GM23338 (cell line): ENCODE measurements around the gene USP46. TPM values are rescaled to one million over a fixed set of nuclear protein-coding genes. Genes with fewer than 3 reads are reported as not detected.

Source experiments
- ATAC-seq: fragments of 200-7000 bp; cut with Tn5 transposase; 3 replicates; pipeline ENCODE4 v1.9.1; 2020
- DNase-seq: peaks from one replicate; pipeline ENCODE4 v3.0.0-alpha.2; 2015; ENCODE audit warnings: low spot score
- H2AFZ ChIP-seq: fragments of 200-600 bp; sonication (generic); 2 replicates; pipeline ENCODE4 v1.8.0; 2016; ENCODE audit warnings: antibody characterized with exemption, mild to moderate bottlenecking, moderate library complexity
- H3F3A ChIP-seq: fragments of 200-600 bp; sonication (generic); replicated peaks from 2 replicates; pipeline ENCODE4 v1.8.0; 2017; ENCODE audit warnings: antibody characterized with exemption, mixed run types, low read depth
- H3K27ac ChIP-seq: fragments of 200-600 bp; sonication (generic); 2 replicates; pipeline ENCODE4 v1.6.1; 2016; ENCODE audit warnings: low read depth
- H3K27me3 ChIP-seq: fragments of 200-600 bp; sonication (generic); 2 replicates; pipeline ENCODE4 v1.8.0; 2016; ENCODE audit warnings: mild to moderate bottlenecking, mixed run types, moderate library complexity; ENCODE audit not compliant: insufficient read depth
- H3K36me3 ChIP-seq: fragments of 200-600 bp; sonication (generic); 2 replicates; pipeline ENCODE4 v1.8.0; 2016; ENCODE audit warnings: mild to moderate bottlenecking; ENCODE audit not compliant: insufficient read depth
- H3K4me1 ChIP-seq: fragments of 200-600 bp; sonication (generic); 2 replicates; pipeline ENCODE4 v1.8.0; 2016; ENCODE audit warnings: mild to moderate bottlenecking, moderate library complexity; ENCODE audit not compliant: insufficient read depth
- H3K4me2 ChIP-seq: fragments of 200-600 bp; sonication (generic); 2 replicates; pipeline ENCODE4 v1.7.1; 2017; ENCODE audit warnings: mixed run types
- H3K4me3 ChIP-seq: fragments of 200-600 bp; sonication (generic); 2 replicates; pipeline ENCODE4 v1.6.1; 2016; ENCODE audit warnings: mixed run types
- H3K79me2 ChIP-seq: fragments of 200-600 bp; sonication (generic); replicated peaks from 2 replicates; pipeline ENCODE4 v1.8.0; 2017; ENCODE audit warnings: mild to moderate bottlenecking; ENCODE audit not compliant: insufficient read depth
- H3K9me2 ChIP-seq: fragments of 200-600 bp; sonication (generic); 2 replicates; pipeline ENCODE4 v1.8.0; 2017; ENCODE audit not compliant: insufficient read depth
- H4K20me1 ChIP-seq: fragments of 200-600 bp; sonication (generic); replicated peaks from 2 replicates; pipeline ENCODE4 v1.8.0; 2017; ENCODE audit warnings: mild to moderate bottlenecking; ENCODE audit not compliant: insufficient read depth
- H3K27ac Mint-ChIP-seq: 2 replicates; pipeline ENCODE4 v1.8.0; 2020; ENCODE audit warnings: inconsistent platforms, mild to moderate bottlenecking, moderate library complexity, mixed read lengths
- H3K27me3 Mint-ChIP-seq: 3 replicates; pipeline ENCODE4 v1.8.0; 2022; ENCODE audit warnings: low read depth, mild to moderate bottlenecking, moderate library complexity, mixed read lengths, inconsistent platforms; ENCODE audit not compliant: insufficient read depth, poor library complexity
- H3K36me3 Mint-ChIP-seq: 3 replicates; pipeline ENCODE4 v1.8.0; 2021; ENCODE audit warnings: low read depth, mild to moderate bottlenecking, inconsistent platforms, moderate library complexity, mixed read lengths
- H3K4me1 Mint-ChIP-seq: 3 replicates; pipeline ENCODE4 v1.8.0; 2020; ENCODE audit warnings: mild to moderate bottlenecking, inconsistent platforms, mixed read lengths
- H3K4me3 Mint-ChIP-seq: 3 replicates; pipeline ENCODE4 v1.8.0; 2021; ENCODE audit warnings: moderate library complexity, mild to moderate bottlenecking, inconsistent platforms, mixed read lengths
- H3K9me3 Mint-ChIP-seq: 3 replicates; pipeline ENCODE4 v1.8.0; 2020; ENCODE audit warnings: moderate library complexity, mild to moderate bottlenecking, inconsistent platforms, mixed read lengths
- CREB1 ChIP-seq: fragments of 250-450 bp; sonication (Bioruptor Pico); IDR thresholded peaks from 2 replicates; pipeline ENCODE4 v1.5.0; 2020; ENCODE audit warnings: low read depth, mild to moderate bottlenecking, moderate library complexity
- EZH2 ChIP-seq: fragments of 200-600 bp; sonication (generic); IDR thresholded peaks from one replicate; pipeline ENCODE4 v1.8.0; 2017; ENCODE audit warnings: antibody characterized with exemption, mild to moderate bottlenecking, low read depth; ENCODE audit not compliant: unreplicated experiment
- EZH2phosphoT487 ChIP-seq: fragments of 200-600 bp; sonication (generic); IDR thresholded peaks from one replicate; pipeline ENCODE4 v1.8.1; 2018; ENCODE audit warnings: antibody characterized with exemption; ENCODE audit not compliant: unreplicated experiment
- JUNB ChIP-seq: IDR thresholded peaks from one replicate; pipeline ENCODE4 v1.6.1; 2016; ENCODE audit warnings: antibody characterized with exemption; ENCODE audit not compliant: unreplicated experiment
- NANOG ChIP-seq: IDR thresholded peaks from 2 replicates; pipeline ENCODE4 v1.6.1; 2016; ENCODE audit warnings: antibody characterized with exemption, borderline replicate concordance
- POLR2AphosphoS5 ChIP-seq: IDR thresholded peaks from 2 replicates; pipeline ENCODE4 v1.6.1; 2016; ENCODE audit warnings: antibody characterized with exemption, low read depth
- STAT1 ChIP-seq: IDR thresholded peaks from one replicate; pipeline ENCODE4 v1.6.1; 2016; ENCODE audit warnings: antibody characterized with exemption; ENCODE audit not compliant: unreplicated experiment
- ZNF114 ChIP-seq: fragments of 250-450 bp; sonication (Bioruptor Pico); IDR thresholded peaks from 2 replicates; pipeline ENCODE4 v1.5.0; 2020; ENCODE audit warnings: mild to moderate bottlenecking, moderate library complexity
- ZNF331 ChIP-seq: fragments of 250-450 bp; sonication (Bioruptor Pico); IDR thresholded peaks from 2 replicates; pipeline ENCODE4 v1.5.0; 2020; ENCODE audit warnings: low read depth, mild to moderate bottlenecking, moderate library complexity
- polyA plus RNA-seq: library from polyadenylated mRNA; unstranded; fragments of >200 nt; fragmentation: Nextera tagmentation; extraction: Ambion mirVana; gene quantifications from 2 replicates; pipeline ENCODE4 v1.2.1, GENCODE V29; 2016
- total RNA-seq: library from RNA; depleted of rRNA; stranded (reverse); fragments of >200 nt; shearing (Covaris generic); gene quantifications from 2 replicates; pipeline ENCODE4 v1.2.3, GENCODE V29; 2014
- TF ChIP-seq, protein P1 (sequence below), 2 experiments: fragments of 200-600 bp in 1 of 2; sonication (generic) in 1 of 2; conservative IDR thresholded peaks; 2 replicates each; pipeline versions ENCODE4 v1.5.1 to v1.6.1; 2016 to 2017; ENCODE audit warnings: antibody characterized with exemption in 2 of 2, low read depth in 2 of 2, mild to moderate bottlenecking in 2 of 2, moderate library complexity in 1 of 2
- TF ChIP-seq, protein P2 (sequence below): IDR thresholded peaks from 2 replicates; pipeline ENCODE4 v1.6.1; 2016; ENCODE audit warnings: antibody characterized with exemption
- TF ChIP-seq, protein P3 (sequence below): fragments of 250-450 bp; sonication (Bioruptor Pico); IDR thresholded peaks from 2 replicates; pipeline ENCODE4 v1.5.0; 2020; ENCODE audit warnings: mild to moderate bottlenecking, moderate library complexity
- TF ChIP-seq, protein P4 (sequence below): IDR thresholded peaks from one replicate; pipeline ENCODE4 v1.6.1; 2018; ENCODE audit warnings: antibody characterized with exemption; ENCODE audit not compliant: unreplicated experiment

The USP46 gene
- total and polyA plus RNA-seq, 2 experiments from 2014 or later: 40.5 to 59.4 TPM

DNA sequence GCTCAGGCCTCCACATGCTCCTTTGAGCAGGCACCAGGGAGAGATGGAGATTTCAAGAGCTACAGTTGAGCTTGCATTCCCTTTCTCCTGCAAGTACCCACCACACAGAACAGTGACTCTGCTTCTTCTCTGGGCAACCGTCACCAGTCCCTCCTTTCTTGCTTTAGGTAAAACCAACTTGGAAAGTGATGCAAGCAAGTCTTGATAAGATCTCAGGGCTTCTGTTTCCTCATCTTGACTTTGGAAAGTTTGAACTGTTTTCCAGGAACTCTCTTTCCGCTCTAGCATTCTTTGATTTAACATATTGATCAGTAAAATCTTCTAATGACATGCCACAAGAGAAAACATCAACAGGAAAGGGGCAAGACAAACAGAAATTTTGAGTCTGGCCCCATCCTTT lies 73.7 kb downstream of the USP46 start:
- no peak overlapping the region for H3K4me2 ChIP-seq
- H3K4me1 ChIP-seq: peaks cover 13% of the 10 kb centered on the region
- H2AFZ ChIP-seq: no peak overlapping the region; the same call in 1 of the 2 replicates
- H3K27ac ChIP-seq: no peak overlapping the region
- no peaks in the 10 kb centered on the region for H3K9me2 ChIP-seq
- no peaks in the 10 kb centered on the region for H3K27me3 ChIP-seq
- Mint-ChIP-seq H3K4me3 (no peak overlapping the region), H3K27me3 (peaks cover 10% of the 10 kb centered on the region), H3K27ac (peak overlapping the region; percentile 81; the same call in 1 of the 2 replicates), H3K36me3 (no peaks in the 10 kb centered on the region; the same call in 2 of the 3 replicates), H3K9me3 (no peaks in the 10 kb centered on the region; the same call in 2 of the 3 replicates), H3K4me1 (peaks cover 15% of the 10 kb centered on the region; the same call in 2 of the 3 replicates)
- ATAC-seq (no peak; the same call in 2 of the 3 replicates), DNase-seq (no peak)
- H3K79me2 ChIP-seq: no peaks in the 10 kb centered on the region
- no peaks in the 10 kb centered on the region for H3F3A ChIP-seq
- H3K36me3 ChIP-seq: no peaks in the 10 kb centered on the region
- no peaks in the 10 kb centered on the region for H4K20me1 ChIP-seq
- H3K4me3 ChIP-seq: no peak overlapping the region
- TF ChIP-seq JUNB (no peak), CREB1 (CRISPR knock-in tag) (no peak), ZNF114 (CRISPR knock-in tag) (no peak), NANOG (no peak), STAT1 (no peak), EZH2 (no peak), EZH2phosphoT487 (no peak), POLR2AphosphoS5 (no peak), ZNF331 (CRISPR knock-in tag) (no peak)
- TF ChIP-seq, protein P1, sequence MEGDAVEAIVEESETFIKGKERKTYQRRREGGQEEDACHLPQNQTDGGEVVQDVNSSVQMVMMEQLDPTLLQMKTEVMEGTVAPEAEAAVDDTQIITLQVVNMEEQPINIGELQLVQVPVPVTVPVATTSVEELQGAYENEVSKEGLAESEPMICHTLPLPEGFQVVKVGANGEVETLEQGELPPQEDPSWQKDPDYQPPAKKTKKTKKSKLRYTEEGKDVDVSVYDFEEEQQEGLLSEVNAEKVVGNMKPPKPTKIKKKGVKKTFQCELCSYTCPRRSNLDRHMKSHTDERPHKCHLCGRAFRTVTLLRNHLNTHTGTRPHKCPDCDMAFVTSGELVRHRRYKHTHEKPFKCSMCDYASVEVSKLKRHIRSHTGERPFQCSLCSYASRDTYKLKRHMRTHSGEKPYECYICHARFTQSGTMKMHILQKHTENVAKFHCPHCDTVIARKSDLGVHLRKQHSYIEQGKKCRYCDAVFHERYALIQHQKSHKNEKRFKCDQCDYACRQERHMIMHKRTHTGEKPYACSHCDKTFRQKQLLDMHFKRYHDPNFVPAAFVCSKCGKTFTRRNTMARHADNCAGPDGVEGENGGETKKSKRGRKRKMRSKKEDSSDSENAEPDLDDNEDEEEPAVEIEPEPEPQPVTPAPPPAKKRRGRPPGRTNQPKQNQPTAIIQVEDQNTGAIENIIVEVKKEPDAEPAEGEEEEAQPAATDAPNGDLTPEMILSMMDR (conservative IDR thresholded peaks at IDR 0.05; ENCODE audit: low read depth in 2 of 2): no peak
- TF ChIP-seq, protein P2, sequence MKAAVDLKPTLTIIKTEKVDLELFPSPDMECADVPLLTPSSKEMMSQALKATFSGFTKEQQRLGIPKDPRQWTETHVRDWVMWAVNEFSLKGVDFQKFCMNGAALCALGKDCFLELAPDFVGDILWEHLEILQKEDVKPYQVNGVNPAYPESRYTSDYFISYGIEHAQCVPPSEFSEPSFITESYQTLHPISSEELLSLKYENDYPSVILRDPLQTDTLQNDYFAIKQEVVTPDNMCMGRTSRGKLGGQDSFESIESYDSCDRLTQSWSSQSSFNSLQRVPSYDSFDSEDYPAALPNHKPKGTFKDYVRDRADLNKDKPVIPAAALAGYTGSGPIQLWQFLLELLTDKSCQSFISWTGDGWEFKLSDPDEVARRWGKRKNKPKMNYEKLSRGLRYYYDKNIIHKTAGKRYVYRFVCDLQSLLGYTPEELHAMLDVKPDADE: no peak
- TF ChIP-seq, protein P3, sequence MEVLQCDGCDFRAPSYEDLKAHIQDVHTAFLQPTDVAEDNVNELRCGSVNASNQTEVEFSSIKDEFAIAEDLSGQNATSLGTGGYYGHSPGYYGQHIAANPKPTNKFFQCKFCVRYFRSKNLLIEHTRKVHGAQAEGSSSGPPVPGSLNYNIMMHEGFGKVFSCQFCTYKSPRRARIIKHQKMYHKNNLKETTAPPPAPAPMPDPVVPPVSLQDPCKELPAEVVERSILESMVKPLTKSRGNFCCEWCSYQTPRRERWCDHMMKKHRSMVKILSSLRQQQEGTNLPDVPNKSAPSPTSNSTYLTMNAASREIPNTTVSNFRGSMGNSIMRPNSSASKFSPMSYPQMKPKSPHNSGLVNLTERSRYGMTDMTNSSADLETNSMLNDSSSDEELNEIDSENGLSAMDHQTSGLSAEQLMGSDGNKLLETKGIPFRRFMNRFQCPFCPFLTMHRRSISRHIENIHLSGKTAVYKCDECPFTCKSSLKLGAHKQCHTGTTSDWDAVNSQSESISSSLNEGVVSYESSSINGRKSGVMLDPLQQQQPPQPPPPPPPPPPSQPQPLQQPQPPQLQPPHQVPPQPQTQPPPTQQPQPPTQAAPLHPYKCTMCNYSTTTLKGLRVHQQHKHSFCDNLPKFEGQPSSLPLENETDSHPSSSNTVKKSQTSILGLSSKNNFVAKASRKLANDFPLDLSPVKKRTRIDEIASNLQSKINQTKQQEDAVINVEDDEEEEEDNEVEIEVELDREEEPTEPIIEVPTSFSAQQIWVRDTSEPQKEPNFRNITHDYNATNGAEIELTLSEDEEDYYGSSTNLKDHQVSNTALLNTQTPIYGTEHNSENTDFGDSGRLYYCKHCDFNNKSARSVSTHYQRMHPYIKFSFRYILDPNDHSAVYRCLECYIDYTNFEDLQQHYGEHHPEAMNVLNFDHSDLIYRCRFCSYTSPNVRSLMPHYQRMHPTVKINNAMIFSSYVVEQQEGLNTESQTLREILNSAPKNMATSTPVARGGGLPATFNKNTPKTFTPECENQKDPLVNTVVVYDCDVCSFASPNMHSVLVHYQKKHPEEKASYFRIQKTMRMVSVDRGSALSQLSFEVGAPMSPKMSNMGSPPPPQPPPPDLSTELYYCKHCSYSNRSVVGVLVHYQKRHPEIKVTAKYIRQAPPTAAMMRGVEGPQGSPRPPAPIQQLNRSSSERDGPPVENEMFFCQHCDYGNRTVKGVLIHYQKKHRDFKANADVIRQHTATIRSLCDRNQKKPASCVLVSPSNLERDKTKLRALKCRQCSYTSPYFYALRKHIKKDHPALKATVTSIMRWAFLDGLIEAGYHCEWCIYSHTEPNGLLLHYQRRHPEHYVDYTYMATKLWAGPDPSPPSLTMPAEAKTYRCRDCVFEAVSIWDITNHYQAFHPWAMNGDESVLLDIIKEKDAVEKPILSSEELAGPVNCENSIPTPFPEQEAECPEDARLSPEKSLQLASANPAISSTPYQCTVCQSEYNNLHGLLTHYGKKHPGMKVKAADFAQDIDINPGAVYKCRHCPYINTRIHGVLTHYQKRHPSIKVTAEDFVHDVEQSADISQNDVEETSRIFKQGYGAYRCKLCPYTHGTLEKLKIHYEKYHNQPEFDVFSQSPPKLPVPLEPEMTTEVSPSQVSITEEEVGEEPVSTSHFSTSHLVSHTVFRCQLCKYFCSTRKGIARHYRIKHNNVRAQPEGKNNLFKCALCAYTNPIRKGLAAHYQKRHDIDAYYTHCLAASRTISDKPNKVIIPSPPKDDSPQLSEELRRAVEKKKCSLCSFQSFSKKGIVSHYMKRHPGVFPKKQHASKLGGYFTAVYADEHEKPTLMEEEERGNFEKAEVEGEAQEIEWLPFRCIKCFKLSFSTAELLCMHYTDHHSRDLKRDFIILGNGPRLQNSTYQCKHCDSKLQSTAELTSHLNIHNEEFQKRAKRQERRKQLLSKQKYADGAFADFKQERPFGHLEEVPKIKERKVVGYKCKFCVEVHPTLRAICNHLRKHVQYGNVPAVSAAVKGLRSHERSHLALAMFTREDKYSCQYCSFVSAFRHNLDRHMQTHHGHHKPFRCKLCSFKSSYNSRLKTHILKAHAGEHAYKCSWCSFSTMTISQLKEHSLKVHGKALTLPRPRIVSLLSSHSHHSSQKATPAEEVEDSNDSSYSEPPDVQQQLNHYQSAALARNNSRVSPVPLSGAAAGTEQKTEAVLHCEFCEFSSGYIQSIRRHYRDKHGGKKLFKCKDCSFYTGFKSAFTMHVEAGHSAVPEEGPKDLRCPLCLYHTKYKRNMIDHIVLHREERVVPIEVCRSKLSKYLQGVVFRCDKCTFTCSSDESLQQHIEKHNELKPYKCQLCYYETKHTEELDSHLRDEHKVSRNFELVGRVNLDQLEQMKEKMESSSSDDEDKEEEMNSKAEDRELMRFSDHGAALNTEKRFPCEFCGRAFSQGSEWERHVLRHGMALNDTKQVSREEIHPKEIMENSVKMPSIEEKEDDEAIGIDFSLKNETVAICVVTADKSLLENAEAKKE (CRISPR knock-in tag): no peak
- TF ChIP-seq, protein P4, sequence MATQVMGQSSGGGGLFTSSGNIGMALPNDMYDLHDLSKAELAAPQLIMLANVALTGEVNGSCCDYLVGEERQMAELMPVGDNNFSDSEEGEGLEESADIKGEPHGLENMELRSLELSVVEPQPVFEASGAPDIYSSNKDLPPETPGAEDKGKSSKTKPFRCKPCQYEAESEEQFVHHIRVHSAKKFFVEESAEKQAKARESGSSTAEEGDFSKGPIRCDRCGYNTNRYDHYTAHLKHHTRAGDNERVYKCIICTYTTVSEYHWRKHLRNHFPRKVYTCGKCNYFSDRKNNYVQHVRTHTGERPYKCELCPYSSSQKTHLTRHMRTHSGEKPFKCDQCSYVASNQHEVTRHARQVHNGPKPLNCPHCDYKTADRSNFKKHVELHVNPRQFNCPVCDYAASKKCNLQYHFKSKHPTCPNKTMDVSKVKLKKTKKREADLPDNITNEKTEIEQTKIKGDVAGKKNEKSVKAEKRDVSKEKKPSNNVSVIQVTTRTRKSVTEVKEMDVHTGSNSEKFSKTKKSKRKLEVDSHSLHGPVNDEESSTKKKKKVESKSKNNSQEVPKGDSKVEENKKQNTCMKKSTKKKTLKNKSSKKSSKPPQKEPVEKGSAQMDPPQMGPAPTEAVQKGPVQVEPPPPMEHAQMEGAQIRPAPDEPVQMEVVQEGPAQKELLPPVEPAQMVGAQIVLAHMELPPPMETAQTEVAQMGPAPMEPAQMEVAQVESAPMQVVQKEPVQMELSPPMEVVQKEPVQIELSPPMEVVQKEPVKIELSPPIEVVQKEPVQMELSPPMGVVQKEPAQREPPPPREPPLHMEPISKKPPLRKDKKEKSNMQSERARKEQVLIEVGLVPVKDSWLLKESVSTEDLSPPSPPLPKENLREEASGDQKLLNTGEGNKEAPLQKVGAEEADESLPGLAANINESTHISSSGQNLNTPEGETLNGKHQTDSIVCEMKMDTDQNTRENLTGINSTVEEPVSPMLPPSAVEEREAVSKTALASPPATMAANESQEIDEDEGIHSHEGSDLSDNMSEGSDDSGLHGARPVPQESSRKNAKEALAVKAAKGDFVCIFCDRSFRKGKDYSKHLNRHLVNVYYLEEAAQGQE: no peak
